PC-3 (cell line): Measurements from ENCODE around the gene DNAJC10. TPM values are rescaled to one million over a fixed set of nuclear protein-coding genes. Genes with fewer than 3 reads are reported as not detected.

Source experiments
- ATAC-seq: fragments of 200-7000 bp; cut with Tn5 transposase; 2 replicates; pipeline ENCODE4 v1.9.1; 2020; ENCODE audit warnings: mild to moderate bottlenecking, moderate library complexity
- BruUV-seq: library from RNA; stranded (reverse); fragments of 400-500 nt; replicated peaks from 2 replicates; lab custom pipeline; 2021; lab: Mats Ljungman, UMichigan
- CTCF ChIA-PET: fragments of 300-600 bp; sonication (Branson Sonifier 250); formaldehyde crosslinking; loops from one replicate; lab custom pipeline; 2022; ENCODE audit warnings: antibody characterized with exemption; lab: Charles Lee
- POLR2A ChIA-PET: fragments of 300-600 bp; sonication (Branson Sonifier 250); formaldehyde crosslinking; loops from one replicate; lab custom pipeline; 2022; ENCODE audit warnings: antibody characterized with exemption; ENCODE audit not compliant: unreplicated experiment; lab: Charles Lee
- DNase-seq: peaks from one replicate; pipeline ENCODE4 v3.0.0-alpha.2; 2015
- H2AFZ ChIP-seq: fragments of 300-600 bp; sonication (generic); 2 replicates; pipeline ENCODE4 v1.6.0; 2016; ENCODE audit warnings: antibody characterized with exemption, low read length
- H3F3A ChIP-seq: fragments of 300-600 bp; sonication (generic); one replicate; pipeline ENCODE4 v1.6.0; 2017; ENCODE audit warnings: antibody characterized with exemption, low read length, control low read depth, mild to moderate bottlenecking; ENCODE audit not compliant: unreplicated experiment
- H3K27ac ChIP-seq: fragments of 300-600 bp; sonication (generic); 2 replicates; pipeline ENCODE4 v1.5.1; 2016; ENCODE audit warnings: mild to moderate bottlenecking, low read length
- H3K27me3 ChIP-seq: fragments of 300-600 bp; sonication (generic); 2 replicates; pipeline ENCODE4 v1.6.1; 2016; ENCODE audit warnings: low read length, mixed read lengths
- H3K36me3 ChIP-seq: fragments of 300-600 bp; sonication (generic); 2 replicates; pipeline ENCODE4 v1.6.1; 2016; ENCODE audit warnings: low read depth, mixed run types, low read length, mixed read lengths
- H3K4me1 ChIP-seq: fragments of 300-600 bp; sonication (generic); 2 replicates; pipeline ENCODE4 v1.5.1; 2016; ENCODE audit warnings: low read length; ENCODE audit not compliant: insufficient read depth
- H3K4me2 ChIP-seq: fragments of 300-600 bp; sonication (generic); 2 replicates; pipeline ENCODE4 v1.6.0; 2016; ENCODE audit warnings: low read length
- H3K4me3 ChIP-seq: fragments of 300-600 bp; sonication (generic); 2 replicates; pipeline ENCODE4 v1.5.1; 2016; ENCODE audit warnings: mild to moderate bottlenecking, low read length, mixed read lengths
- H3K79me2 ChIP-seq: fragments of 300-600 bp; sonication (generic); 2 replicates; pipeline ENCODE4 v1.6.1; 2017; ENCODE audit warnings: low read length, mixed read lengths
- H3K9ac ChIP-seq: fragments of 300-600 bp; sonication (generic); 2 replicates; pipeline ENCODE4 v1.6.0; 2016; ENCODE audit warnings: mild to moderate bottlenecking, low read length
- H3K9me2 ChIP-seq: fragments of 300-600 bp; sonication (generic); replicated peaks from 2 replicates; pipeline ENCODE4 v1.6.1; 2016; ENCODE audit warnings: mixed run types, low read length, mixed read lengths
- H3K9me3 ChIP-seq: fragments of 300-600 bp; sonication (generic); 2 replicates; pipeline ENCODE4 v1.6.1; 2016; ENCODE audit warnings: low read length, mixed read lengths
- H4K20me1 ChIP-seq: fragments of 300-600 bp; sonication (generic); 2 replicates; pipeline ENCODE4 v1.6.1; 2016; ENCODE audit warnings: low read length, mixed read lengths
- EZH2 ChIP-seq: fragments of 300-600 bp; sonication (generic); IDR thresholded peaks from one replicate; pipeline ENCODE4 v1.6.1; 2017; ENCODE audit warnings: antibody characterized with exemption, mild to moderate bottlenecking, low read length; ENCODE audit not compliant: unreplicated experiment
- EZH2phosphoT487 ChIP-seq: fragments of 300-600 bp; sonication (generic); IDR thresholded peaks from 2 replicates; pipeline ENCODE4 v1.6.1; 2018; ENCODE audit warnings: mild to moderate bottlenecking, antibody characterized with exemption, low read length, borderline replicate concordance
- intact Hi-C: fragments of 100-400 bp; cut with micrococcal nuclease; formaldehyde crosslinking; loops from 2 replicates; pipeline ENCODE4 v1.9.0; 2023
- total RNA-seq: library from RNA; depleted of rRNA; stranded (reverse); fragments of >200 nt; gene quantifications from 2 replicates; pipeline ENCODE4 v1.2.3, GENCODE V29; 2014
- TF ChIP-seq, protein P1 (sequence below): fragments of 300-600 bp; sonication (generic); conservative IDR thresholded peaks from 2 replicates; pipeline ENCODE4 v1.5.1; 2017; ENCODE audit warnings: antibody characterized with exemption, low read depth, mild to moderate bottlenecking, low read length

The DNAJC10 gene
- total RNA-seq, 1 experiment from 2014 or later, result 62.9 TPM

DNA sequence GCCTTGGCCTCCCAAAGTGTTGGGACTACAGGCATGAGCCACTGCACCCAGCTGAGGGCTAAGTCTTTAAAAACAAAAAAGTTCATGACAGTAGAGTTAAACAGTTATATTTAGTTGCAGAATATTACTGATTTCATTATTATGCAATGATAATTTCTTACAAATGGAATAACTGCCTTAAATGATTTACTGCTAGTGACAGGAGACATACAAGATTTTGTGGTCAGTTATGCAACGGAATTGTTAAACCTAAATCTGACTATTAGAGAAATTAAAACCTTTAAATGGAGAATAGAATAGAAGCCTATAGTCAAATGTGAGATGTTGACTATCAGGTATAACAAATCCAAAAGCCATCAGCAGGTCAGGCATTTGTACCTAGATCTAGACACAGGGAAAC, 10.3 kb upstream of the DNAJC10 start:
- no peak overlapping the region for H3K27ac ChIP-seq
- no peak overlapping the region for H3K9ac ChIP-seq
- ATAC-seq (no peak), DNase-seq (no peak)
- H3K4me1 ChIP-seq, result no peaks in the 10 kb centered on the region
- H2AFZ ChIP-seq, result no peak overlapping the region
- no peaks in the 10 kb centered on the region for H3K9me3 ChIP-seq
- no TSS peak for BruUV-seq
- ChIA-PET POLR2A (no interaction called here), CTCF (no interaction called here)
- intact Hi-C loops, result no loop called here
- H3F3A ChIP-seq, result no peaks in the 10 kb centered on the region
- H3K27me3 ChIP-seq, result no peaks in the 10 kb centered on the region; the same call in 1 of the 2 replicates
- no peaks in the 10 kb centered on the region for H3K79me2 ChIP-seq
- H3K9me2 ChIP-seq, result no peaks in the 10 kb centered on the region
- no peaks in the 10 kb centered on the region for H4K20me1 ChIP-seq
- no peak overlapping the region for H3K4me2 ChIP-seq
- no peak overlapping the region for H3K4me3 ChIP-seq
- no peak for TF ChIP-seq EZH2
- TF ChIP-seq, protein P1, sequence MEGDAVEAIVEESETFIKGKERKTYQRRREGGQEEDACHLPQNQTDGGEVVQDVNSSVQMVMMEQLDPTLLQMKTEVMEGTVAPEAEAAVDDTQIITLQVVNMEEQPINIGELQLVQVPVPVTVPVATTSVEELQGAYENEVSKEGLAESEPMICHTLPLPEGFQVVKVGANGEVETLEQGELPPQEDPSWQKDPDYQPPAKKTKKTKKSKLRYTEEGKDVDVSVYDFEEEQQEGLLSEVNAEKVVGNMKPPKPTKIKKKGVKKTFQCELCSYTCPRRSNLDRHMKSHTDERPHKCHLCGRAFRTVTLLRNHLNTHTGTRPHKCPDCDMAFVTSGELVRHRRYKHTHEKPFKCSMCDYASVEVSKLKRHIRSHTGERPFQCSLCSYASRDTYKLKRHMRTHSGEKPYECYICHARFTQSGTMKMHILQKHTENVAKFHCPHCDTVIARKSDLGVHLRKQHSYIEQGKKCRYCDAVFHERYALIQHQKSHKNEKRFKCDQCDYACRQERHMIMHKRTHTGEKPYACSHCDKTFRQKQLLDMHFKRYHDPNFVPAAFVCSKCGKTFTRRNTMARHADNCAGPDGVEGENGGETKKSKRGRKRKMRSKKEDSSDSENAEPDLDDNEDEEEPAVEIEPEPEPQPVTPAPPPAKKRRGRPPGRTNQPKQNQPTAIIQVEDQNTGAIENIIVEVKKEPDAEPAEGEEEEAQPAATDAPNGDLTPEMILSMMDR, result no peak
- TF ChIP-seq EZH2phosphoT487, result no peak
- H3K36me3 ChIP-seq, result no peaks in the 10 kb centered on the region

DNA sequence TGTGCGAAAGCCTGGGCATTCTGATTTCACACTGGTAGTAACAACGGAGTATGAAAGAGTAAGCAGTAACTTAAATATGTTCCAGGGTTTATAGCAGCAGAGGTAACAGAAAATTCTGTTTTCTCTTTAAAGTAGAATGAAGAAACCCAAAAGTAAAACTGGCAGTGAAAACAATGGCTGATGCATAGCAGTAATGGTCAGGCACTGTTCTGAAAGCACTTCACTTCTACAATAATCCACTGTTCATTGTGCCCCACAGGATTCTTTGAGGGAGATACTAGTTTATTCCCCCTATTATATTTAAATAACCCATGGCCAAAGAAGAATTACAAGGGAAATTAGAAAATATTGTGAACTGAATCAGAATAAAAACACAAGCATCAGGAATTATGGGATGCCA, 9.3 kb upstream of the DNAJC10 start:
- no peak for DNase-seq
- BruUV-seq, result no TSS peak
- H3K79me2 ChIP-seq, result no peaks in the 10 kb centered on the region
- ChIA-PET CTCF (no interaction called here), POLR2A (no interaction called here)
- no peak overlapping the region for H3K4me2 ChIP-seq
- no peak for ATAC-seq
- H3K27me3 ChIP-seq, result no peaks in the 10 kb centered on the region; the same call in 1 of the 2 replicates
- H3K9ac ChIP-seq, result no peak overlapping the region
- no peaks in the 10 kb centered on the region for H3K9me2 ChIP-seq
- H3F3A ChIP-seq, result no peaks in the 10 kb centered on the region
- intact Hi-C loops, result no loop called here
- H3K4me3 ChIP-seq, result no peak overlapping the region
- H3K9me3 ChIP-seq, result no peaks in the 10 kb centered on the region
- no peaks in the 10 kb centered on the region for H4K20me1 ChIP-seq
- TF ChIP-seq EZH2 (no peak), EZH2phosphoT487 (no peak)
- TF ChIP-seq, protein P1, result no peak
- H2AFZ ChIP-seq, result no peak overlapping the region
- H3K27ac ChIP-seq, result no peak overlapping the region
- no peaks in the 10 kb centered on the region for H3K36me3 ChIP-seq
- H3K4me1 ChIP-seq, result no peaks in the 10 kb centered on the region

DNA sequence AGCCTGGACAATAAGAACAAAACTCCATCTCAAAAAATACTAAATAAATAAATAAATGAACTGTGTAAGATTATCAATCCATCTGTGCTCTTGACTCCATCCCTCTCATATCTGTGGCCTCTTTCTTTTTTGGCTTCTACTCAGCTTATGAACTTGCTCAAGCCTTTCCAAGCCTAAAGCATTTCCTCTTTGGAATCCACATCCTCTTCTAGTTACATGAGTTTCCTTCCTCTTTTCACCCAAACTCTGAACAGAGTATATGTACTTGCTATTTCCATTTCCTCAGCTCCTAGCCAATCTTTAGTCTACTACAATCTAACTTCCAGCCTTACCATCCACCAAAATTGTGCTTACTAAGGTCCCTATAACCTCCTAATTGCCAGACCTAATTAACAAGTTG, 2.5 kb upstream of the DNAJC10 start:
- Histone ChIP-seq H3K27ac (no peak overlapping the region), H3F3A (no peaks in the 10 kb centered on the region), H3K9ac (no peak overlapping the region), H2AFZ (no peak overlapping the region), H4K20me1 (no peaks in the 10 kb centered on the region), H3K4me2 (no peak overlapping the region), H3K79me2 (peaks cover 19% of the 10 kb centered on the region), H3K9me2 (no peaks in the 10 kb centered on the region), H3K9me3 (no peaks in the 10 kb centered on the region), H3K4me3 (no peak overlapping the region), H3K4me1 (peaks cover 18% of the 10 kb centered on the region), H3K27me3 (no peaks in the 10 kb centered on the region), H3K36me3 (no peaks in the 10 kb centered on the region)
- no TSS peak for BruUV-seq
- no peak for ATAC-seq
- intact Hi-C loops, result loop anchor here (10.0 kb wide), 1 partner anchor 339 kb away; no protein-coding TSS in a partner anchor
- TF ChIP-seq EZH2phosphoT487 (no peak), EZH2 (no peak)
- TF ChIP-seq, protein P1, result no peak
- CTCF ChIA-PET, result no interaction called here
- POLR2A ChIA-PET, result no interaction called here
- DNase-seq, result no peak
